Measurements from ENCODE around the gene USP28.
"Not testable (repeated sequence)": the region's sequence is repeated elsewhere in the genome, so short reads cannot be mapped to it uniquely, and the experiment has no call there.

The USP28 gene

GRCh38 chr11:113789675-113790320, 85.6 kb downstream of the USP28 start (continued):
- TF ChIP-seq ZNF692 (tag by site-specific recombination; IDR thresholded peaks at IDR 0.05) = no peak

GRCh38 chr11:113789016-113789415, 86.4 kb downstream of the USP28 start:
- H3K4me3 ChIP-seq (ENCODE audit: low read depth, low read length); H3K27ac ChIP-seq (ENCODE audit: extremely low read depth, low read depth, low read length); H3K4me1 ChIP-seq (ENCODE audit: control insufficient read depth, insufficient read depth, low read length); POLR2A ChIA-PET; H3K36me3 ChIP-seq (ENCODE audit: control insufficient read depth in 2 of 2, insufficient read depth in 1 of 2, low read length in 2 of 2); H3K9me3 ChIP-seq (ENCODE audit: control insufficient read depth, insufficient read depth, low read depth, low read length): not testable (repeated sequence)
- CTCF ChIA-PET = interaction anchor here (0.6 kb wide), 1 partner anchor 26 kb away, joined by 3 read pairs; no protein-coding TSS in a partner anchor

GRCh38 chr11:113782134-113782533, 93.2 kb downstream of the USP28 start:
- TF ChIP-seq OSR2 (tag by site-specific recombination; IDR thresholded peaks at IDR 0.05) = no peak
- no peak for TF ChIP-seq ZNF626 (tag by site-specific recombination; IDR thresholded peaks at IDR 0.05)
- TF ChIP-seq ZNF132 (tag by site-specific recombination; IDR thresholded peaks at IDR 0.05; ENCODE audit: borderline replicate concordance) = no peak
- TF ChIP-seq ZSCAN5A (tag by site-specific recombination; IDR thresholded peaks at IDR 0.05) = no peak
- TF ChIP-seq ZNF555 (tag by site-specific recombination; conservative IDR thresholded peaks at IDR 0.05) = no peak
- TF ChIP-seq YY1 (tag by site-specific recombination; IDR thresholded peaks at IDR 0.05) = no peak
- TF ChIP-seq ZNF658 (tag by site-specific recombination; IDR thresholded peaks at IDR 0.05) = no peak
- TF ChIP-seq ZNF169 (tag by site-specific recombination; IDR thresholded peaks at IDR 0.05) = no peak
- no peak for TF ChIP-seq SETDB1 (IDR thresholded peaks at IDR 0.05; ENCODE audit: insufficient read length, low read length)
- no peak for TF ChIP-seq ZNF580 (tag by site-specific recombination; IDR thresholded peaks at IDR 0.05)
- TF ChIP-seq ZNF514 (tag by site-specific recombination; IDR thresholded peaks at IDR 0.05) = no peak
- Histone ChIP-seq H3K4me1 (ENCODE audit: control insufficient read depth, insufficient read depth, low read length) (0 out of 2 replicates have a peak, but pooled peaks cover 3% of the 10 kb centered on the region), H3K9me3 (ENCODE audit: control insufficient read depth, insufficient read depth, low read depth, low read length) (no peaks in the 10 kb centered on the region), H3K4me3 (ENCODE audit: low read depth, low read length) (no peak overlapping the region), H3K36me3 (ENCODE audit: control insufficient read depth in 2 of 2, insufficient read depth in 1 of 2, low read length in 2 of 2) (no peaks in the 10 kb centered on the region), H3K27ac (ENCODE audit: extremely low read depth, low read depth, low read length) (no peak overlapping the region)
- ChIA-PET CTCF (interaction anchor here (2.1 kb wide), 1 partner anchor 9 kb away, joined by 5 read pairs; the partner anchor contains the start of gene ZW10), POLR2A (interaction anchor here (0.9 kb wide), 1 partner anchor 10 kb away, joined by 3 read pairs; no protein-coding TSS in a partner anchor)

- ChIA-PET CTCF (interaction anchor here (2.1 kb wide), 1 partner anchor 8 kb away, joined by 5 read pairs; the partner anchor contains the start of gene ZW10), POLR2A (interaction anchor here (0.9 kb wide), 1 partner anchor 9 kb away, joined by 3 read pairs; no protein-coding TSS in a partner anchor)
- Histone ChIP-seq H3K4me3 (ENCODE audit: low read depth, low read length) (no peak overlapping the region), H3K4me1 (ENCODE audit: control insufficient read depth, insufficient read depth, low read length) (0 out of 2 replicates have a peak, but pooled peaks cover 3% of the 10 kb centered on the region), H3K36me3 (ENCODE audit: control insufficient read depth in 2 of 2, insufficient read depth in 1 of 2, low read length in 2 of 2) (no peaks in the 10 kb centered on the region), H3K9me3 (ENCODE audit: control insufficient read depth, insufficient read depth, low read depth, low read length) (no peaks in the 10 kb centered on the region), H3K27ac (ENCODE audit: extremely low read depth, low read depth, low read length) (no peak overlapping the region)
- no peak for TF ChIP-seq ZNF624 (tag by site-specific recombination; IDR thresholded peaks at IDR 0.05)
- TF ChIP-seq ZNF426 (tag by site-specific recombination; IDR thresholded peaks at IDR 0.05) = no peak
- no peak for TF ChIP-seq ZNF266 (tag by site-specific recombination; IDR thresholded peaks at IDR 0.05; ENCODE audit: low read depth)
- no peak for TF ChIP-seq REPIN1 (tag by site-specific recombination; IDR thresholded peaks at IDR 0.05; ENCODE audit: low read depth)
- TF ChIP-seq ZNF48 (tag by site-specific recombination; IDR thresholded peaks at IDR 0.05) = no peak
- TF ChIP-seq ZNF394 (tag by site-specific recombination; IDR thresholded peaks at IDR 0.05; ENCODE audit: borderline replicate concordance) = no peak
- no peak for TF ChIP-seq ZNF214 (tag by site-specific recombination; IDR thresholded peaks at IDR 0.05; ENCODE audit: borderline replicate concordance)
- no peak for TF ChIP-seq ZFP41 (tag by site-specific recombination; IDR thresholded peaks at IDR 0.05; ENCODE audit: borderline replicate concordance)
- no peak for TF ChIP-seq PRDM6 (tag by site-specific recombination; IDR thresholded peaks at IDR 0.05)
- no peak for TF ChIP-seq PBX3 (CRISPR knock-in tag; IDR thresholded peaks at IDR 0.05)
- no peak for TF ChIP-seq ZNF777 (tag by site-specific recombination; IDR thresholded peaks at IDR 0.05; ENCODE audit: borderline replicate concordance)
- no peak for TF ChIP-seq ZNF629 (tag by site-specific recombination; IDR thresholded peaks at IDR 0.05)
Measured at GRCh38 chr11:113781682-113782081, 93.7 kb downstream of the USP28 start.
